CD14-positive monocyte (primary cell): Measurements from ENCODE around the gene MEGF6. TPM values are rescaled to one million over a fixed set of nuclear protein-coding genes. Genes with fewer than 3 reads are reported as not detected.

Source experiments
- DNase-seq, 3 donors: peaks; one replicate each; pipeline ENCODE4 v3.0.0-alpha.2; 2011 to 2022
- H2AFZ ChIP-seq: 2 replicates; pipeline ENCODE4 v1.6.0; 2012; ENCODE audit warnings: mild to moderate bottlenecking, low read depth, low read length, inconsistent platforms; ENCODE audit not compliant: insufficient read depth, poor library complexity, severe bottlenecking
- H3K27ac ChIP-seq, 2 donors: 1 replicate in 1 of 2; 2 replicates in 1 of 2; pipeline ENCODE4 v1.5.1; 2012 to 2013; ENCODE audit warnings: low read length in 2 of 2, control low read depth in 1 of 2, inconsistent platforms in 1 of 2, low read depth in 1 of 2, mild to moderate bottlenecking in 1 of 2
- H3K27me3 ChIP-seq, 2 donors: one replicate each; pipeline versions ENCODE4 v1.6.0 to v1.6.1; 2011 to 2013; ENCODE audit warnings: low read length in 2 of 2; ENCODE audit not compliant: control insufficient read depth in 2 of 2, insufficient read depth in 2 of 2
- H3K36me3 ChIP-seq, 2 donors: replicated peaks in 1 of 2; 1 replicate in 1 of 2; 2 replicates in 1 of 2; pipeline versions ENCODE4 v1.5.1 to v1.6.1; 2012 to 2013; ENCODE audit warnings: low read length in 2 of 2, control low read depth in 1 of 2, inconsistent platforms in 1 of 2, mild to moderate bottlenecking in 1 of 2; ENCODE audit not compliant: insufficient read depth in 2 of 2, control insufficient read depth in 1 of 2
- H3K4me1 ChIP-seq, 2 donors: 1 replicate in 1 of 2; 2 replicates in 1 of 2; pipeline versions ENCODE4 v1.5.1 to v1.6.1; 2012 to 2013; ENCODE audit warnings: low read length in 2 of 2, control low read depth in 1 of 2, inconsistent platforms in 1 of 2, mild to moderate bottlenecking in 1 of 2, moderate library complexity in 1 of 2; ENCODE audit not compliant: insufficient read depth in 2 of 2, control insufficient read depth in 1 of 2
- H3K4me2 ChIP-seq: replicated peaks from 2 replicates; pipeline ENCODE3; 2012; ENCODE audit warnings: low read length, moderate library complexity, mild to moderate bottlenecking; ENCODE audit not compliant: poor library complexity, severe bottlenecking; ENCODE audit errors: extremely low read depth
- H3K4me3 ChIP-seq, 3 experiments: fragments of 200-600 bp in 1 of 3; sonication (generic) in 1 of 3; replicated peaks in 1 of 3; 1 replicate in 2 of 3; 2 replicates in 1 of 3; pipeline ENCODE4 v1.5.1; 2011 to 2013; ENCODE audit warnings: low read length in 3 of 3, mild to moderate bottlenecking in 3 of 3, control low read depth in 2 of 3, low read depth in 2 of 3, inconsistent platforms in 1 of 3, moderate library complexity in 1 of 3
- H3K79me2 ChIP-seq: 2 replicates; pipeline ENCODE4 v1.6.0; 2012; ENCODE audit warnings: mild to moderate bottlenecking, control low read depth, inconsistent platforms, low read length, moderate library complexity; ENCODE audit not compliant: insufficient read depth
- H3K9ac ChIP-seq: 2 replicates; pipeline ENCODE4 v1.6.0; 2017; ENCODE audit warnings: low read length, mild to moderate bottlenecking; ENCODE audit not compliant: insufficient read depth, poor library complexity, severe bottlenecking
- H3K9me3 ChIP-seq, 2 donors: replicated peaks in 1 of 2; 1 replicate in 1 of 2; 2 replicates in 1 of 2; pipeline versions ENCODE4 v1.5.1 to v1.6.1; 2012 to 2013; ENCODE audit warnings: low read length in 2 of 2, control low read depth in 1 of 2; ENCODE audit not compliant: control insufficient read depth in 1 of 2, insufficient read depth in 1 of 2
- H4K20me1 ChIP-seq: 2 replicates; pipeline ENCODE4 v1.6.0; 2012; ENCODE audit warnings: mild to moderate bottlenecking, low read length, control low read depth, moderate library complexity; ENCODE audit not compliant: insufficient read depth
- H3K27ac Mint-ChIP-seq, 7 donors: one replicate each; pipeline ENCODE4 v1.8.0; 2020; ENCODE audit warnings: mild to moderate bottlenecking in 7 of 7, mixed read lengths in 7 of 7, moderate library complexity in 6 of 7, inconsistent platforms in 2 of 7
- H3K27me3 Mint-ChIP-seq, 3 donors: one replicate each; pipeline ENCODE4 v1.8.0; 2021 to 2022; ENCODE audit warnings: low read depth in 3 of 3, mild to moderate bottlenecking in 3 of 3, mixed read lengths in 3 of 3, moderate library complexity in 3 of 3, inconsistent platforms in 1 of 3
- H3K36me3 Mint-ChIP-seq, 2 donors: one replicate each; pipeline ENCODE4 v1.8.0; 2020; ENCODE audit warnings: mixed read lengths in 2 of 2, inconsistent platforms in 1 of 2, mild to moderate bottlenecking in 1 of 2
- H3K4me1 Mint-ChIP-seq: one replicate; pipeline ENCODE4 v1.8.0; 2020; ENCODE audit warnings: mild to moderate bottlenecking, mixed read lengths
- H3K4me3 Mint-ChIP-seq, 2 donors: one replicate each; pipeline ENCODE4 v1.8.0; 2020; ENCODE audit warnings: mild to moderate bottlenecking in 2 of 2, mixed read lengths in 2 of 2, moderate library complexity in 1 of 2
- H3K9me3 Mint-ChIP-seq, 7 donors: one replicate each; pipeline ENCODE4 v1.8.0; 2020 to 2022; ENCODE audit warnings: mixed read lengths in 7 of 7, mild to moderate bottlenecking in 6 of 7, moderate library complexity in 6 of 7, inconsistent platforms in 2 of 7
- WGBS: methylation state at CpG from one replicate; pipeline ENCODE4 v1.1.5; 2013; ENCODE audit warnings: missing lambda C conversion rate; ENCODE audit not compliant: insufficient coverage; 5-methylcytosine and 5-hydroxymethylcytosine counted together
- intact Hi-C, 2 donors: fragments of 100-400 bp; cut with micrococcal nuclease; formaldehyde crosslinking; loops; one replicate each; pipeline versions ENCODE4 v1.15.0 to v1.15.1; 2023
- polyA plus RNA-seq, 3 donors: library from polyadenylated mRNA; depleted of rRNA in 1 of 3; unstranded in 2 of 3; stranded (reverse) in 1 of 3; fragments of 300-500 nt in 2 of 3; fragments of >200 nt in 1 of 3; fragmentation: Illumina TruSeq in 2 of 3; gene quantifications; 1 replicate in 2 of 3; 2 replicates in 1 of 3; pipeline ENCODE4 v1.2.3, GENCODE V29; 2012 to 2021
- TF ChIP-seq, protein P1 (sequence below): fragments of 200-600 bp; IDR thresholded peaks from one replicate; pipeline ENCODE4 v1.8.0; 2022; ENCODE audit warnings: antibody characterized with exemption, mild to moderate bottlenecking

MEGF6 gene
- polyA plus RNA-seq, 3 donors = 0.39 to 3.8 (median 1.2) TPM

DNA sequence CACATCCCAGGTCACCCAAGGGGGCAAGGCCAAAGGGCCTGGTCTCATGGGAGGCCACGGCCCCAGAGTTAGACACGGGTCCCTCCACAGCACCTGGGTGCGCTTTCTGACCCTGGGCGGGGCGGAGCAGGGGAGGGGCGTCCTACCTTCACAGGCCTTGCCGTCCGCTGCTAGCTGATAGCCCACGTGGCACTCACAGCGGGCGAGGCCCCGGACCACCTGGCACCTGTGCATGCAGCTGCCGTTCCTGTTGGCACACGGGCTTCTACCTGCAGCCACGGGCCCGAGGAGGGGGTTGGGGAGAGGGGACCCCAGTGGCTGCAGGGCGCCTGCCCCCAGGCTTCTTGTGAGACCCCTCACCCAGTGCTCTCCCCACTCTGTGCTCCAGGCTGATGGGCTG lies 96.9 kb downstream of the MEGF6 start:
- Mint-ChIP-seq H3K4me3 (no peak overlapping the region), H3K27me3 (peaks cover 1 to 5% (median 5%) of the 10 kb centered on the region in 3 donors), H3K27ac (no peak overlapping the region), H3K4me1 (peaks cover 2% of the 10 kb centered on the region), H3K36me3 (no peaks in the 10 kb centered on the region), H3K9me3 (peaks cover 0 to 8% (median 2%) of the 10 kb centered on the region in 7 donors)
- TF ChIP-seq, protein P1, sequence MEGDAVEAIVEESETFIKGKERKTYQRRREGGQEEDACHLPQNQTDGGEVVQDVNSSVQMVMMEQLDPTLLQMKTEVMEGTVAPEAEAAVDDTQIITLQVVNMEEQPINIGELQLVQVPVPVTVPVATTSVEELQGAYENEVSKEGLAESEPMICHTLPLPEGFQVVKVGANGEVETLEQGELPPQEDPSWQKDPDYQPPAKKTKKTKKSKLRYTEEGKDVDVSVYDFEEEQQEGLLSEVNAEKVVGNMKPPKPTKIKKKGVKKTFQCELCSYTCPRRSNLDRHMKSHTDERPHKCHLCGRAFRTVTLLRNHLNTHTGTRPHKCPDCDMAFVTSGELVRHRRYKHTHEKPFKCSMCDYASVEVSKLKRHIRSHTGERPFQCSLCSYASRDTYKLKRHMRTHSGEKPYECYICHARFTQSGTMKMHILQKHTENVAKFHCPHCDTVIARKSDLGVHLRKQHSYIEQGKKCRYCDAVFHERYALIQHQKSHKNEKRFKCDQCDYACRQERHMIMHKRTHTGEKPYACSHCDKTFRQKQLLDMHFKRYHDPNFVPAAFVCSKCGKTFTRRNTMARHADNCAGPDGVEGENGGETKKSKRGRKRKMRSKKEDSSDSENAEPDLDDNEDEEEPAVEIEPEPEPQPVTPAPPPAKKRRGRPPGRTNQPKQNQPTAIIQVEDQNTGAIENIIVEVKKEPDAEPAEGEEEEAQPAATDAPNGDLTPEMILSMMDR = no peak
- H3K4me1 ChIP-seq = no peaks in the 10 kb centered on the region
- H3K27ac ChIP-seq = no peak overlapping the region
- H3K4me2 ChIP-seq = no peak overlapping the region
- no peak overlapping the region for H2AFZ ChIP-seq
- H4K20me1 ChIP-seq = no peaks in the 10 kb centered on the region
- no peaks in the 10 kb centered on the region for H3K79me2 ChIP-seq
- no peak for DNase-seq
- 100% methylated on average over 9 of the region's 17 CpGs for WGBS
- H3K36me3 ChIP-seq = no peaks in the 10 kb centered on the region
- no peak overlapping the region for H3K9ac ChIP-seq
- no peaks in the 10 kb centered on the region for H3K9me3 ChIP-seq
- intact Hi-C loops = no loop called here
- H3K4me3 ChIP-seq = no peak overlapping the region
- no peaks in the 10 kb centered on the region for H3K27me3 ChIP-seq

DNA sequence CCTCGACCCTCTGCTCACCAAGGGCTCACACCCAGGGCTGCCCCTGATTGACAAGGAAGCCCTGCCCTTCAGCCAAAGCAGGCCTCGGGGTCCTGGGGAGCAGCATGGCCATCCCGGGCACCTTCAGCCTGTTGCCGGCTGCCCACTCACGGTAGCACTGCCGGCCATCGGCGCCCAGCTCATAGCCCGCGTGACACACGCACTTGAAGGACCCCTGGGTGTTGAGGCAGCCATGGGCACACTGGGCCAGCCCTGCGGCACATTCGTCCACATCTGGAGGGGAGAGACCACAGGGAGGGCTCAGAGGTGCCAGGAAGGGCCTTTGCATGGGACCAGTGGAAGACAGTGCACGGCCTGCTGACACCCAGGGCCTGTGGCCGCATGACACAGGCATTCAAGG lies 99.5 kb downstream of the MEGF6 start:
- Histone ChIP-seq H3K9ac (no peak overlapping the region), H3K4me1 (no peaks in the 10 kb centered on the region), H3K27me3 (no peaks in the 10 kb centered on the region), H3K79me2 (no peaks in the 10 kb centered on the region), H3K36me3 (no peaks in the 10 kb centered on the region), H4K20me1 (no peaks in the 10 kb centered on the region), H3K4me2 (no peak overlapping the region), H3K27ac (no peak overlapping the region), H3K9me3 (no peaks in the 10 kb centered on the region), H3K4me3 (no peak overlapping the region), H2AFZ (no peak overlapping the region)
- 98% methylated on average over 15 of the region's 15 CpGs for WGBS
- TF ChIP-seq, protein P1 = no peak
- peaks cover 0 to 5% (median 0%) of the 10 kb centered on the region in 7 donors for H3K9me3 Mint-ChIP-seq
- H3K27me3 Mint-ChIP-seq = peaks cover 1 to 5% (median 3%) of the 10 kb centered on the region in 3 donors
- H3K4me3 Mint-ChIP-seq = no peak overlapping the region
- peaks cover 0 to 2% of the 10 kb centered on the region in 2 donors for H3K36me3 Mint-ChIP-seq
- H3K4me1 Mint-ChIP-seq = peaks cover 2% of the 10 kb centered on the region
- intact Hi-C loops = no loop called here
- H3K27ac Mint-ChIP-seq = no peak overlapping the region
- DNase-seq = no peak
